BE2C (cell line): ENCODE results near the gene PARP14. TPM values are rescaled to one million over a fixed set of nuclear protein-coding genes. Genes with fewer than 3 reads are reported as not detected.
A peak's percentile ranks its signal among the peaks of the same experiment; 100 is the strongest.

Experiments
- DNase-seq: peaks from one replicate; pipeline ENCODE4 v3.0.0-alpha.2; 2020
- H3K27me3 ChIP-seq: fragments of 250-450 bp; sonication (Bioruptor Pico); 2 replicates; pipeline ENCODE4 v1.5.1; 2020; ENCODE audit warnings: mild to moderate bottlenecking
- H3K36me3 ChIP-seq: fragments of 250-450 bp; sonication (Bioruptor Pico); 2 replicates; pipeline ENCODE4 v1.5.1; 2020; ENCODE audit warnings: mild to moderate bottlenecking
- H3K4me1 ChIP-seq: fragments of 250-450 bp; sonication (Bioruptor Pico); 2 replicates; pipeline ENCODE4 v1.5.1; 2020
- H3K4me3 ChIP-seq: 2 replicates; pipeline ENCODE4 v1.5.1; 2011; ENCODE audit warnings: low read depth, low read length
- H3K9me3 ChIP-seq: fragments of 250-450 bp; sonication (Bioruptor Pico); 2 replicates; pipeline ENCODE4 v1.5.1; 2020
- CTCF ChIP-seq: IDR thresholded peaks from 2 replicates; pipeline ENCODE4 v1.5.1; 2012; ENCODE audit warnings: mild to moderate bottlenecking, low read depth, low read length
- polyA plus RNA-seq: library from polyadenylated mRNA; unstranded; fragments of >200 nt; gene quantifications from one replicate; pipeline ENCODE4 v1.2.1, GENCODE V29; 2012; ENCODE audit warnings: low read depth, missing spikeins; ENCODE audit not compliant: insufficient read length, insufficient read depth

PARP14 gene
- 0.57 TPM for polyA plus RNA-seq

- no peaks in the 10 kb centered on the region for H3K9me3 ChIP-seq
- peak within 1 kb of the TSS; percentile 84 for H3K4me3 ChIP-seq
- no peak for TF ChIP-seq CTCF
- H3K4me1 ChIP-seq: 0 out of 2 replicates have a peak, but pooled peaks cover 2% of the 10 kb centered on the region
- H3K36me3 ChIP-seq: no peaks in the 10 kb centered on the region
- H3K27me3 ChIP-seq: no peaks in the 10 kb centered on the region
- peak; percentile 39 for DNase-seq
These were observed at the start of gene PARP14 for GRCh38 chr3:122680475-122681283. PARP14 (plus strand) TSS chr3:122680839; CDS start chr3:122680884, 45 bp downstream.

- no peak for DNase-seq
- H3K4me3 ChIP-seq: no peak overlapping the region
- no peak for TF ChIP-seq CTCF
- H3K27me3 ChIP-seq: peaks cover 26% of the 10 kb centered on the region
- H3K36me3 ChIP-seq: no peaks in the 10 kb centered on the region
- no peaks in the 10 kb centered on the region for H3K9me3 ChIP-seq
- no peaks in the 10 kb centered on the region for H3K4me1 ChIP-seq
These were observed 44.9 kb upstream of the PARP14 start for GRCh38 chr3:122635789-122636188.

GRCh38 chr3:122636697-122637096 is 43.9 kb upstream of the PARP14 start:
- Histone ChIP-seq H3K27me3 (peaks cover 26% of the 10 kb centered on the region), H3K4me3 (no peak overlapping the region), H3K9me3 (no peaks in the 10 kb centered on the region), H3K4me1 (no peaks in the 10 kb centered on the region), H3K36me3 (no peaks in the 10 kb centered on the region)
- no peak for DNase-seq
- no peak for TF ChIP-seq CTCF

GRCh38 chr3:122640437-122640999 is 40.1 kb upstream of the PARP14 start:
- Histone ChIP-seq H3K9me3 (no peaks in the 10 kb centered on the region), H3K4me3 (no peak overlapping the region), H3K27me3 (peaks cover 17% of the 10 kb centered on the region), H3K4me1 (no peaks in the 10 kb centered on the region), H3K36me3 (no peaks in the 10 kb centered on the region)
- DNase-seq: no peak
- TF ChIP-seq CTCF: no peak

GRCh38 chr3:122642935-122643334 is 37.7 kb upstream of the PARP14 start:
- Histone ChIP-seq H3K4me3 (no peak overlapping the region), H3K27me3 (peaks cover 11% of the 10 kb centered on the region), H3K9me3 (no peaks in the 10 kb centered on the region), H3K4me1 (no peaks in the 10 kb centered on the region), H3K36me3 (no peaks in the 10 kb centered on the region)
- DNase-seq: no peak
- no peak for TF ChIP-seq CTCF
